Measurements from ENCODE around the gene TUBG2. TPM values are rescaled to one million over a fixed set of nuclear protein-coding genes. Genes with fewer than 3 reads are reported as not detected.

The TUBG2 gene
- total RNA-seq, 1 experiment from 2014 or later = 9.0 TPM

DNA sequence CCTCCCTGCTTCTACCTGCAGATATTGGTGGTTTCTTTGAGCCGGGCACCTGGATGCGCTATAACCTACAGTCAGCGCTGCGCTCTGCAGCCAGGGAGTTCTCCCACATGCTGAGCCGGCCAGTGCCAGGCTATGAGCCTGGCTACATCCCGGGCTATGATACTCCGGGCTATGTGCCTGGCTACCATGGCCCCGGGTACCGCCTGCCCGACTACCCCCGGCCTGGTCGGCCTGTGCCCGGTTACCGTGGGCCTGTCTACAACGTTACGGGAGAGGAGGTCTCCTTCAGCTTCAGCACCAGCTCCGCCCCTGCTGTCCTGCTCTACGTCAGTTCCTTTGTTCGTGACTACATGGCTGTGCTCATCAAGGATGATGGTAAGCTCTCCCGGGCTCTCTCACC is 36.4 kb downstream of the TUBG2 start:
- DNase-seq (ENCODE audit: low read depth) = no peak

DNA sequence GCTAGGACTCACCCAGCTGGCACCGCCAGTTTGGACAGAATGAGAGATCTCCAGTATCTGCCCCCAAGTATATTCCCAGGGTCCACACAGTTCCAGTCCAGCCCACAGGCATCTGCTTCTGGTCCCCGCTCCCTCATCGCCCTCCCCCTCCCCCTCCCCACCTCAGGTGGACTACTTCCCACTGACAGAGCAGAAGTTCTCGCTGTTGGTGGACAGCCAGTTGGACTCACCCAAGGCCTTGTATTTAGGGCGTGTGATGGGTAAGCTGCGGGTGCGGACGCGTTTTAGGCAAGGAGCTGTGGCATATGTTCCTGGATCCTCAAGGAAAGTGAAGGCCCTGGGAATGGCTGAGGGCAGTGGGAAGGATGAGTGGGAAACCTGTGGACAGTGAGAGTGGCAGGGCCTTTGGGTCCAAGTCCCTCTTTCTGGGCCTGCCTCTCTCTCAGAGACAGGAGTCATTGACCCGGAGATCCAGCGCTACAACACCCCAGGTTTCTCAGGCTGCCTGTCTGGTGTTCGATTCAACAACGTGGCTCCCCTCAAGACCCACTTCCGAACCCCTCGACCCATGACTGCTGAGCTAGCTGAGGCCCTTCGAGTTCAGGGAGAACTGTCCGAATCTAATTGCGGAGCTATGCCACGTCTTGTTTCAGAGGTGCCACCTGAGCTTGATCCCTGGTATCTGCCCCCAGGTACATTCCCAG is 38.2 kb downstream of the TUBG2 start:
- DNase-seq (ENCODE audit: low read depth) = no peak

DNA sequence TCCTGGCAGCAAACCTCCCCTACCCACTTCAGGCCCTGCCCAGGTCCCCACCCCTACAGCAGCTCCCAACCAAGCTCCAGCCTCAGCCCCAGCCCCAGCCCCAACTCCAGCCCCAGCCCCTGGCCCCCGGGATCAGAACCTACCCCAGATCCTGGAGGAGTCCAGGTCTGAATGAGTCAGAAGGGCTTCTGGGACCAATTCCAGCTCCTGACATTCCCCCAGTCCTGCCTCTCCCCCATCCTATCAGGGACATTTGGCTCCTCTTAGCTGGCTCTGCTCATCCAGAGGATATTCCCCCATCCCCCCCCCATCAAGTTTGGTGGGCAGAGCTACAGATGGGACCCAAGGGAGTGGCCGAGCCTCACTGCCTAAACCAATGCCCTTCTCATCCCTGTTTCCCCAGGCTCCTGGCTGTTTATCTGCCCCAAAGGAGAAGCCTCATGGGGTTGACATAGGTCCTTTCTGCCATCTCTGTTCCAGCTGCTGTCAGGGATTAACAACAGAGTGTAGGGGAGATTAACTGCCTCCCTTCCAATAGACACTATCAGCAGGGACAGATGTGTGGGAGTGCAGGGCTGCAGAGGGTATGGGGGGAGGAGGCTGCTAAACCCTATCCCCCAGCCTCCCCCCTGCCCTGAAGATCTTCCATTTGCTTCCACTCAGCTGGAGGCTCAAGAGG is 39.8 kb downstream of the TUBG2 start:
- no peak for DNase-seq (ENCODE audit: low read depth)

DNA sequence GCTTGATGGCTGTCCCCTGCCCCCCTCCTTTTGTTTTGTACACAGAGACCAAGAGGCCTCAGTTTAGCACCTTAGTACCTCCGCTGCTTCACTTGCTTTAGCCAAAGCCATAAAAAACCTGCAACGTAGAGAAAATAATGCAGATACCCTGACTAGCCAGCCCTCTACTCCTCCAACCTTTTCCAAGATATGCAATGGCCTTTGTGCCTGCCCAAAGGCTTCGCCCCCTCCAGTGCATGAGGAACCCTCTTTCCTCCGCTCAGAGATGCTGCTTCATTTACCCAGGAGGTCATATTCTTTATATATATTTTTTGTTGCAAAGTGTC is 40.3 kb downstream of the TUBG2 start:
- no peak for DNase-seq (ENCODE audit: low read depth)

DNA sequence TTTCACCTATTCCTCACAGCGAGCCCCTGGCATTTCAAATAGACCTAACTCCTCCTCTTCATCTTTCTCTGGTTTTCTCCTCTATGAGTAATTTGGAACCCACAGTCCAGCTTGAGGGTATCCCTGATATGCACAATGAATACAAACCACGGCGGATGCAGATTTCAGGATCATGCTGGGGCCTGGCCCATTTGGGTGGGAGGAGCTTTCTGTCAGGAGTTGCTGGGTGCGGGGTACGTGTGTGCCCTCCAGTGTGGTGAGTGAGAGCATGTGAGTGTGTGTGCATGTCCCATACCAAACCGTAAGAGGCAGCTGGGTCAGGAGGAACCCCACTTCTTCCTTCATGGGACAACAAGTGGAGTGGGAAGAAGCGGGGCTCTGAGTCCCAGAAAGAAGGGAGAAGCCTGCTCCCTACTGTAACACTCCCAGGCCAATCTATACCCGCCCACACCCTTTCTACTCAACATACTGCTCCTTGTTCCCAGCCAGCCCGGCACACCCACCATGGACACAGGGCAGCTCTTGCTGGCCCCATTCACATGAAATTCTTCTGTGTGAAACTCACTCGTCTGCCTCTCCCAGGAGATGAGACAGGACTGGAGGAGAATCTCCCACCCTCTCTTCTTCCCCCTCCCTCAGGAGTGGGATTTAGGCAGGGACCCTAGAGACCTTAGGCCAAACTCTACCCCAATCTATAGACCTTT is 41.7 kb downstream of the TUBG2 start:
- DNase-seq (ENCODE audit: low read depth) = no peak

DNA sequence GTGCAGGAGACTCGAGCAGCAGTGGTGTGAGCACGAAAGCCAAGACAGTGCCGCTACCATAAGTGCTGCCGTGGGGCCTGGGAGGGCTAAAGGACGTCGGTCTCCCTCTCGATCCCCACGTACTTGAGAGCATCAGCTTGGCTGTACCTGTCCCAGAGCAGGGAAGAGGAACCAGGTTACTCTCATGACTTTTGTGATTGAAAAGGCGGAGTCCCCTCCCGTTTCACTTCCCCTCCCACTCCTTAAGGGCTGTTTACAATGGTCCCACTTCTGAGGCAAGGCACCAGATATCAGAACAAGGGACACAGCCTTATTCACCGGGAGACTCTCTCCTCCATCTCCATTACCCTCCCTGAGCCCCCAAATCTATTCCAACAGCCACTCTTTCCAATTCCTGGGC is 43.4 kb downstream of the TUBG2 start:
- no peak for DNase-seq (ENCODE audit: low read depth)

DNA sequence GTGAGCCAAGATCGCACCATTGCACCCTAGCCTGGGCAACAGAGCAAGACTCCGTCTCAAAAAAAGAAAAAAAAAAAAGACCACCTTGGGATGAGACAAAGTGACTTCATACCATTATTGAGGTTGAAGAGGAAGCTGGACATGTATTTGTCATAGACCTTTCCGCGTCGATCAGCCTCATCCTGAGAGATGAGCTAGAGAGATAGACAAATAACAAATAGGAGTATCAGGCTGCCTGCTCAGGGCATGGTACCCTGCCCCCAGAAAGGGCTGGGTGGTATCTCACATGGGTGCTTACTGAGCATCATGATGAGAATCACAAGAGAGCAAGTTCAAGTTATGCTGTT is 45.4 kb downstream of the TUBG2 start:
- DNase-seq (ENCODE audit: low read depth) = no peak

DNA sequence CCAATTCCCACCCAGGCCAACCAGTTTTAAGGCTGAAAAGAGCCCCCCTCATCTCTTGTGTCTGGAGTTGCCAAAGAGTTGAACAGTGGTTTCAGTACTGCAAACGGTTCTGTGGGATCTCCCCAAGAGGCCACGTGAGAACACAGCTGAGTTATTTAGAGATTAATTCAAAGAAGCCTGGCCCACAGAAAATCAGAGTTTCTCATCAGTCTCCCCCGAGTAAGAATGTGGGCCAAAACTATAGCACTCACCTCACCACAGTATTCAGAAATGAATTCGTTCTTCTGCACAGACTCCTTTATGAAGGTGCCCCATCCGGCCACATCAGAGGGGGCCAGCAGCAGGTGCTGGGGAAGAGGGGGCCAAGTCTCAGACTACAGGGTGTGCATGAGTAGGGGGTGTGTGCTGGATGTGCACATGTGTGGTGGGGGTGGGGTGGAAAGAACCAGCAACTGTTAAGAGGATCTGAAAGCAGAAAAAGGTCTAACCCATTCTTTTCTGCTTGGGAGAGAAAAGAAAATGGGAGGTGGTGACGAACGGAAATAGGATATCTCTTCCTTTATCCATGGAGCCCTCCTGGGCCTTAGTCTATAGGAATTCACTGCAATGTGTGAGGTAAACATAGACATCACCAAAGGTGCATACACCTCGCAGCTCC is 45.9 kb downstream of the TUBG2 start:
- no peak for DNase-seq (ENCODE audit: low read depth)

DNA sequence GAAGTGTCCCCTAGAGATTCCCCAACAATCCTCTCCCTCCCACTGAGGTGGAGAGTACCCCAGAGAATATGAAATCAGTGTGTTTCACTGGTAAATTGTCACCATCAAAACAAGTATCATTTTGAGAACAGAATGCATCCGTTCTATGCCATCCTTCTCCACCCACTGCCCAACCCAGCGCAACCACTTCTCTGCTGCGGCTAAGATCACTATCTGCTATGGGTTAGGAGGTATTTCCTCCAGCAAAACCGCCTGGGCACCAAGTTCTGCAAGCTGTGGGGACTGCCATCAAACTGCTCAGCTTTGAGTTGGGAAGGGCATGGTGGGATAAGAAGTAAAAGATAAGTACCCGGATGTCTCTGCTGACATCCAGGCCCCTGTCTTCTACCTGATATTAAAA is 47.6 kb downstream of the TUBG2 start:
- DNase-seq (ENCODE audit: low read depth) = no peak

DNA sequence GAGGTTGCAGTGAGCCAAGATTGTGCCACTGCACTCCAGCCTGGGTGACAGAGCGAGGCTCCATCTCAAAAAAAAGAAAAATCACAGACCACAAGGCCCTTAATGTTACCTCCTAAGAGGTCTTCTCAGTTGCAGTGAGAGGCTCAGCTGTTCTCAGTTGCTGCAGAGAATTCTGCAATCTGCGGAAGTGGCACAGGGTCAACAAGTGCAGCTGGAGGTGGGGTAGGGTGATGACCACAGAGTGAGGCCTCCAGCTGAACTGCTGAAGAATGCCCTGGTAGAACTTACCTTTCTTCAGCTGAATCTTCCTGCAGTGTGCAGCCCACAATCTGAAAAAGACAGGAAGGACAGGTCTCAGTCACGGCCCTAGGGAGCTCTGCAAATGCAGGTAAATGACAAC is 49.5 kb downstream of the TUBG2 start:
- no peak for DNase-seq (ENCODE audit: low read depth)

DNA sequence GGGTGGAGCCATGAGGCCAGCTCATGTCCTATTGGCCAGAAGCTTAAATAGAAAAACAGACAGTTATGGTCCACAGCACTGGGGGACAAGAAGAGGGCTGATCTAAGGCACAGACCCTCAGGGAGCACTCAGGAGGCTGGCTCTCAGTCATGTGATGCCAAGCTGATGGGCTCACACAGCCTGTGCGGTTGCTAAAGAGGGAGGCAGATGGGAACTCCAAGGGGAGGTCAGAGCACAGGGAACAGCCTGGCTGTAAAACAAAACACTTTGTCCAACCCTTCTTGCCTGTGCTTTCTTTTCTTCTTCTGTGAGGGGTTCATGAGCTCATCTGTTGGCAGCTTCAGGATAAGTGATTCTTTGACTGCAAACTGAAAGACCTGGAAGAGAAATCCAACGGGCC is 50.5 kb downstream of the TUBG2 start:
- DNase-seq (ENCODE audit: low read depth) = no peak

Other genes starting within 250 kb of the TUBG2 start
- 192 and 215 TPM in 2 replicates for gene CAVIN1, start 236.0 kb upstream of the TUBG2 start, total RNA-seq (2014; rRNA removed; shearing (Covaris generic))
- gene ATP6V0A1, start 200.4 kb upstream of the TUBG2 start, total RNA-seq (2014; rRNA removed; shearing (Covaris generic)) = 12.6 and 16.6 TPM in 2 replicates
- 10.5 and 14.2 TPM in 2 replicates for gene NAGLU, start 123.0 kb upstream of the TUBG2 start, total RNA-seq (2014; rRNA removed; shearing (Covaris generic))
- under 0.01 and 0.09 TPM in 2 replicates for gene HSD17B1, start 106.4 kb upstream of the TUBG2 start, total RNA-seq (2014; rRNA removed; shearing (Covaris generic))
- gene COASY, start 97.1 kb upstream of the TUBG2 start, total RNA-seq (2014; rRNA removed; shearing (Covaris generic)) = 18.6 and 19.6 TPM in 2 replicates
- 8.5 and 16.2 TPM in 2 replicates for gene MLX, start 92.2 kb upstream of the TUBG2 start, total RNA-seq (2014; rRNA removed; shearing (Covaris generic))
- gene PSMC3IP, start 81.6 kb upstream of the TUBG2 start, total RNA-seq (2014; rRNA removed; shearing (Covaris generic)) = 17.4 and 32.3 TPM in 2 replicates
- 16.3 and 22.1 TPM in 2 replicates for gene RETREG3, start 49.9 kb upstream of the TUBG2 start, total RNA-seq (2014; rRNA removed; shearing (Covaris generic))
- 36.9 and 54.3 TPM in 2 replicates for gene TUBG1, start 49.6 kb upstream of the TUBG2 start, total RNA-seq (2014; rRNA removed; shearing (Covaris generic))
- 2.5 and 8.9 TPM in 2 replicates for gene PLEKHH3, start 17.7 kb downstream of the TUBG2 start, total RNA-seq (2014; rRNA removed; shearing (Covaris generic))
- 0.29 TPM in 1 of 2 replicates, not detected in the other for gene CCR10, start 22.6 kb downstream of the TUBG2 start, total RNA-seq (2014; rRNA removed; shearing (Covaris generic))
- gene CNTNAP1, start 23.2 kb downstream of the TUBG2 start, total RNA-seq (2014; rRNA removed; shearing (Covaris generic)) = 2.1 and 7.4 TPM in 2 replicates
- gene EZH1, start 85.8 kb downstream of the TUBG2 start, total RNA-seq (2014; rRNA removed; shearing (Covaris generic)) = 5.1 and 6.8 TPM in 2 replicates
- gene RAMP2, start 101.9 kb downstream of the TUBG2 start, total RNA-seq (2014; rRNA removed; shearing (Covaris generic)) = 2.7 TPM in 1 of 2 replicates, not detected in the other
- 60.7 and 69.9 TPM in 2 replicates for gene VPS25, start 114.2 kb downstream of the TUBG2 start, total RNA-seq (2014; rRNA removed; shearing (Covaris generic))
- 1.7 and 2.1 TPM in 2 replicates for gene WNK4, start 121.3 kb downstream of the TUBG2 start, total RNA-seq (2014; rRNA removed; shearing (Covaris generic))
- gene COA3, start 139.4 kb downstream of the TUBG2 start, total RNA-seq (2014; rRNA removed; shearing (Covaris generic)) = 63.5 and 75.8 TPM in 2 replicates
- 0.06 TPM in 1 of 2 replicates, not detected in the other for gene CNTD1, start 139.6 kb downstream of the TUBG2 start, total RNA-seq (2014; rRNA removed; shearing (Covaris generic))
- 37.2 and 61.3 TPM in 2 replicates for gene BECN1, start 165.0 kb downstream of the TUBG2 start, total RNA-seq (2014; rRNA removed; shearing (Covaris generic))
- gene PSME3, start 174.1 kb downstream of the TUBG2 start, total RNA-seq (2014; rRNA removed; shearing (Covaris generic)) = 118 and 159 TPM in 2 replicates
- 0.89 and 1.0 TPM in 2 replicates for gene AOC2, start 185.3 kb downstream of the TUBG2 start, total RNA-seq (2014; rRNA removed; shearing (Covaris generic))
- gene AOC3, start 191.9 kb downstream of the TUBG2 start, total RNA-seq (2014; rRNA removed; shearing (Covaris generic)) = 0.06 and 0.11 TPM in 2 replicates
- not detected in 2 replicates for gene G6PC1, start 241.5 kb downstream of the TUBG2 start, total RNA-seq (2014; rRNA removed; shearing (Covaris generic))

Measured in Daoy (cell line).